Measurements from ENCODE around the gene TRHDE. TPM values are rescaled to one million over a fixed set of nuclear protein-coding genes. Genes with fewer than 3 reads are reported as not detected.

TRHDE gene
- total RNA-seq, 1 donor from 2014 or later = 0.87 TPM

GRCh38 chr12:72236071-72236705 is 36.0 kb upstream of the TRHDE start:
- no peaks in the 10 kb centered on the region for H3K36me3 Mint-ChIP-seq (ENCODE audit: low read depth)
- no peak for DNase-seq (ENCODE audit: low spot score)
- no peak for TF ChIP-seq CTCF (IDR thresholded peaks at IDR 0.05)
- no peaks in the 10 kb centered on the region for H3K27me3 Mint-ChIP-seq (ENCODE audit: low read depth)
- no peaks in the 10 kb centered on the region for H3K9me3 Mint-ChIP-seq (ENCODE audit: low read depth)
- peaks cover 23% of the 10 kb centered on the region for H3K4me1 Mint-ChIP-seq (ENCODE audit: low read depth)
- no peak overlapping the region for H3K27ac Mint-ChIP-seq (ENCODE audit: unreplicated experiment)
- no peak overlapping the region for H3K4me3 Mint-ChIP-seq (ENCODE audit: unreplicated experiment)

- Mint-ChIP-seq H3K9me3 (ENCODE audit: low read depth) (no peaks in the 10 kb centered on the region), H3K27ac (ENCODE audit: unreplicated experiment) (no peak overlapping the region), H3K36me3 (ENCODE audit: low read depth) (no peaks in the 10 kb centered on the region), H3K4me1 (ENCODE audit: low read depth) (peaks cover 11% of the 10 kb centered on the region), H3K4me3 (ENCODE audit: unreplicated experiment) (no peak overlapping the region), H3K27me3 (ENCODE audit: low read depth) (no peaks in the 10 kb centered on the region)
- DNase-seq (ENCODE audit: low spot score) = no peak
- TF ChIP-seq CTCF (IDR thresholded peaks at IDR 0.05) = no peak
Measured at GRCh38 chr12:72241552-72241951, 30.6 kb upstream of the TRHDE start.

GRCh38 chr12:72242946-72243345 is 29.2 kb upstream of the TRHDE start:
- Mint-ChIP-seq H3K27ac (ENCODE audit: unreplicated experiment) (no peak overlapping the region), H3K36me3 (ENCODE audit: low read depth) (no peaks in the 10 kb centered on the region), H3K27me3 (ENCODE audit: low read depth) (no peaks in the 10 kb centered on the region), H3K9me3 (ENCODE audit: low read depth) (no peaks in the 10 kb centered on the region), H3K4me3 (ENCODE audit: unreplicated experiment) (no peak overlapping the region), H3K4me1 (ENCODE audit: low read depth) (peaks cover 12% of the 10 kb centered on the region)
- no peak for TF ChIP-seq CTCF (IDR thresholded peaks at IDR 0.05)
- no peak for DNase-seq (ENCODE audit: low spot score)

- Mint-ChIP-seq H3K27me3 (ENCODE audit: low read depth) (no peaks in the 10 kb centered on the region), H3K9me3 (ENCODE audit: low read depth) (peaks cover 11% of the 10 kb centered on the region), H3K4me3 (ENCODE audit: unreplicated experiment) (peak overlapping the region; percentile 13), H3K4me1 (ENCODE audit: low read depth) (peaks cover 12% of the 10 kb centered on the region), H3K27ac (ENCODE audit: unreplicated experiment) (peak overlapping the region; percentile 58), H3K36me3 (ENCODE audit: low read depth) (no peaks in the 10 kb centered on the region)
- DNase-seq (ENCODE audit: low spot score) = no peak
- TF ChIP-seq CTCF (IDR thresholded peaks at IDR 0.05) = no peak
Measured at GRCh38 chr12:72246370-72246769, 25.8 kb upstream of the TRHDE start.

- H3K27me3 Mint-ChIP-seq (ENCODE audit: low read depth) = no peaks in the 10 kb centered on the region
- peaks cover 11% of the 10 kb centered on the region for H3K4me1 Mint-ChIP-seq (ENCODE audit: low read depth)
- no peak overlapping the region for H3K27ac Mint-ChIP-seq (ENCODE audit: unreplicated experiment)
- no peaks in the 10 kb centered on the region for H3K36me3 Mint-ChIP-seq (ENCODE audit: low read depth)
- TF ChIP-seq CTCF (IDR thresholded peaks at IDR 0.05) = no peak
- H3K4me3 Mint-ChIP-seq (ENCODE audit: unreplicated experiment) = no peak overlapping the region
- DNase-seq (ENCODE audit: low spot score) = no peak
- peaks cover 24% of the 10 kb centered on the region for H3K9me3 Mint-ChIP-seq (ENCODE audit: low read depth)
Measured at GRCh38 chr12:72250346-72250745, 21.8 kb upstream of the TRHDE start.

Measured in chondrocyte (in vitro differentiated cells).